ENCODE results near the gene MEIS2. TPM values are rescaled to one million over a fixed set of nuclear protein-coding genes. Genes with fewer than 3 reads are reported as not detected.

Gene MEIS2
- polyA plus RNA-seq (2013, experiment 1 of 2; ENCODE audit: insufficient read length) = 84.3 TPM
- polyA plus RNA-seq (2013, experiment 2 of 2; ENCODE audit: insufficient read length) = 77.2 TPM

- peak; percentile 99 for DNase-seq
These were observed at the start of gene MEIS2 for GRCh38 chr15:37100109-37100965. Gene MEIS2 (minus strand): TSS chr15:37100549. CDS start chr15:37099466, 1,083 bp downstream.

GRCh38 chr15:37149146-37149545 lies 48.8 kb upstream of the MEIS2 start:
- peak; percentile 38 for DNase-seq

- DNase-seq = no peak
These were observed 48.4 kb upstream of the MEIS2 start for GRCh38 chr15:37148714-37149113.

- no peak for DNase-seq
These were observed 43.0 kb upstream of the MEIS2 start for GRCh38 chr15:37143351-37143750.

- DNase-seq = peak; percentile 43
These were observed 42.0 kb upstream of the MEIS2 start for GRCh38 chr15:37142371-37142770.

- DNase-seq = peak; percentile 51
These were observed 40.2 kb upstream of the MEIS2 start for GRCh38 chr15:37140531-37141058.

GRCh38 chr15:37138591-37139215 lies 38.4 kb upstream of the MEIS2 start:
- no peak for DNase-seq

- no peak for DNase-seq
These were observed 36.9 kb upstream of the MEIS2 start for GRCh38 chr15:37137221-37137620.

- DNase-seq = no peak
These were observed 36.3 kb upstream of the MEIS2 start for GRCh38 chr15:37136666-37137065.

GRCh38 chr15:37135225-37135624 lies 34.9 kb upstream of the MEIS2 start:
- no peak for DNase-seq

- DNase-seq = no peak
These were observed 34.4 kb upstream of the MEIS2 start for GRCh38 chr15:37134699-37135131.

GRCh38 chr15:37134244-37134643 lies 33.9 kb upstream of the MEIS2 start:
- no peak for DNase-seq

- DNase-seq = peak; percentile 56
These were observed 33.3 kb upstream of the MEIS2 start for GRCh38 chr15:37133602-37134001.

GRCh38 chr15:37132826-37133417 lies 32.6 kb upstream of the MEIS2 start:
- no peak for DNase-seq

- no peak for DNase-seq
These were observed 31.3 kb upstream of the MEIS2 start for GRCh38 chr15:37131621-37132020.

GRCh38 chr15:37130356-37130755 lies 30.0 kb upstream of the MEIS2 start:
- no peak for DNase-seq

- peak; percentile 74 for DNase-seq
These were observed 24.8 kb upstream of the MEIS2 start for GRCh38 chr15:37125143-37125542.

GRCh38 chr15:37124331-37124730 lies 24.0 kb upstream of the MEIS2 start:
- no peak for DNase-seq

- DNase-seq = no peak
These were observed 22.4 kb upstream of the MEIS2 start for GRCh38 chr15:37122703-37123102.

GRCh38 chr15:37121492-37121891 lies 21.1 kb upstream of the MEIS2 start:
- DNase-seq = no peak

- DNase-seq = no peak
These were observed 16.7 kb upstream of the MEIS2 start for GRCh38 chr15:37117030-37117429.

- no peak for DNase-seq
These were observed 15.2 kb upstream of the MEIS2 start for GRCh38 chr15:37115538-37115937.
